ENCODE measurements around the gene SLC25A24. TPM values are rescaled to one million over a fixed set of nuclear protein-coding genes. Genes with fewer than 3 reads are reported as not detected.

SLC25A24 gene
- total RNA-seq, 4 donors from 2014 or later = 25.2 to 40.1 (median 29.1) TPM

GRCh38 chr1:108108119-108108518, 92.0 kb downstream of the SLC25A24 start:
- Histone ChIP-seq H3K9me3 (no peaks in the 10 kb centered on the region), H3K4me1 (no peaks in the 10 kb centered on the region), H3K4me3 (no peak overlapping the region), H3K27me3 (no peaks in the 10 kb centered on the region), H3K36me3 (no peaks in the 10 kb centered on the region), H3K27ac (no peak overlapping the region)
- ATAC-seq = no peak
- TF ChIP-seq CTCF (IDR thresholded peaks at IDR 0.05) (no peak), POLR2AphosphoS5 (IDR thresholded peaks at IDR 0.05) (no peak), POLR2A (IDR thresholded peaks at IDR 0.05) (no peak), EP300 (IDR thresholded peaks at IDR 0.05) (no peak)

GRCh38 chr1:108107658-108108057, 92.5 kb downstream of the SLC25A24 start:
- TF ChIP-seq POLR2A (IDR thresholded peaks at IDR 0.05) (no peak), EP300 (IDR thresholded peaks at IDR 0.05) (no peak), POLR2AphosphoS5 (IDR thresholded peaks at IDR 0.05) (no peak)

GRCh38 chr1:108106775-108107174, 93.4 kb downstream of the SLC25A24 start:
- ATAC-seq = no peak
- TF ChIP-seq POLR2A (IDR thresholded peaks at IDR 0.05) (no peak), EP300 (IDR thresholded peaks at IDR 0.05) (no peak), CTCF (IDR thresholded peaks at IDR 0.05) (no peak), POLR2AphosphoS5 (IDR thresholded peaks at IDR 0.05) (no peak)
- H3K4me3 ChIP-seq = no peak overlapping the region
- no peaks in the 10 kb centered on the region for H3K27me3 ChIP-seq
- H3K36me3 ChIP-seq = no peaks in the 10 kb centered on the region
- WGBS, 2 donors (ENCODE audit: low coverage in 1 of 2) = 17 to 19% methylated on average over 1 of the region's 1 CpG
- H3K9me3 ChIP-seq = no peaks in the 10 kb centered on the region
- no peak overlapping the region for H3K27ac ChIP-seq
- H3K4me1 ChIP-seq = no peaks in the 10 kb centered on the region

More at GRCh38 chr1:108107658-108108057, 92.5 kb downstream of the SLC25A24 start:
- Histone ChIP-seq H3K4me3 (no peak overlapping the region), H3K4me1 (no peaks in the 10 kb centered on the region), H3K27me3 (no peaks in the 10 kb centered on the region), H3K36me3 (no peaks in the 10 kb centered on the region), H3K9me3 (no peaks in the 10 kb centered on the region), H3K27ac (no peak overlapping the region)
- WGBS, 2 donors (ENCODE audit: low coverage in 1 of 2) = 46 to 65% methylated on average over 2 of the region's 4 CpGs
- no peak for ATAC-seq

GRCh38 chr1:108100148-108100547, 100.0 kb downstream of the SLC25A24 start:
- H3K4me3 ChIP-seq = no peak overlapping the region
- H3K4me1 ChIP-seq = no peaks in the 10 kb centered on the region
- no peaks in the 10 kb centered on the region for H3K27me3 ChIP-seq
- WGBS, 2 donors (ENCODE audit: low coverage in 1 of 2) = 100% methylated on average over 1 of the region's 1 CpG
- TF ChIP-seq EP300 (IDR thresholded peaks at IDR 0.05) = no peak
- no peak for TF ChIP-seq POLR2A (IDR thresholded peaks at IDR 0.05)
- TF ChIP-seq POLR2AphosphoS5 (IDR thresholded peaks at IDR 0.05) = no peak
- TF ChIP-seq CTCF (IDR thresholded peaks at IDR 0.05) = no peak
- H3K27ac ChIP-seq = no peak overlapping the region
- H3K9me3 ChIP-seq = no peaks in the 10 kb centered on the region
- ATAC-seq = no peak
- H3K36me3 ChIP-seq = no peaks in the 10 kb centered on the region

- H3K4me3 ChIP-seq = no peak overlapping the region
- no peak for ATAC-seq
- H3K27me3 ChIP-seq = no peaks in the 10 kb centered on the region
- no peaks in the 10 kb centered on the region for H3K36me3 ChIP-seq
- H3K4me1 ChIP-seq = no peaks in the 10 kb centered on the region
- TF ChIP-seq POLR2AphosphoS5 (IDR thresholded peaks at IDR 0.05) (no peak), POLR2A (IDR thresholded peaks at IDR 0.05) (no peak), EP300 (IDR thresholded peaks at IDR 0.05) (no peak), CTCF (IDR thresholded peaks at IDR 0.05) (no peak)
- no peaks in the 10 kb centered on the region for H3K9me3 ChIP-seq
- no peak overlapping the region for H3K27ac ChIP-seq
Observed at GRCh38 chr1:108097018-108097417, 103.1 kb downstream of the SLC25A24 start.
